ENCODE measurements around the gene MITF.
A peak's percentile ranks its signal among the peaks of the same experiment; 100 is the strongest.

The MITF gene

DNA sequence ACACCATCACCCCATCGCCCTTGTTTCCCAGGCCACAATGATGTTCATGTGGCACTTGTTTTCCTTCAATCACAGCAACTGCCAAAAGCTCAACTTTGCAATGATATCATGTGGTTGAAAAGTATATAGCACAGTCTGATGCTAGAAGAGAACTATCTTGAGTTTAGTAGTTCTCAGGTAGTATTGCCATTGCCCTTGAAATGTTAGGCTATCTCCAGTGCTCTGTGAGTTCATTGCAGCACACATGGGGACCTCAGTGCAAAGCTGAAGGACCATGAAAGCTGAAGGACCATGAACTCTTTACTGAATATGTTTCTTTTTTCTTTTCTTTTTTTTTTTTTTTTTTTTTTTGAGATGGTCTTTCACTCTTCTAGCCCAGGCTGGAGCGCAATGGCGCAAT is 224.4 kb downstream of the MITF start:
- Histone ChIP-seq H3K4me3 (ENCODE audit: insufficient read depth in 1 of 2, low read depth in 1 of 2, low read length in 2 of 2) (no peak overlapping the region), H3K27ac (ENCODE audit: low read length, poor library complexity, severe bottlenecking) (no peak overlapping the region), H3K79me1 (replicated peaks; ENCODE audit: low read length, poor library complexity, severe bottlenecking) (peaks cover 24% of the 10 kb centered on the region), H3K4me1 (ENCODE audit: control insufficient read depth, insufficient read depth, low read depth, low read length) (no peaks in the 10 kb centered on the region), H3K9ac (ENCODE audit: low read length) (no peak overlapping the region), H3K4me2 (ENCODE audit: low read length, poor library complexity, severe bottlenecking) (no peak overlapping the region), H3K27me3 (ENCODE audit: control insufficient read depth in 1 of 2, insufficient read depth in 1 of 2, low read length in 2 of 2) (no peaks in the 10 kb centered on the region), H2AK5ac (ENCODE audit: low read length, severe bottlenecking) (no peak overlapping the region), H2BK15ac (ENCODE audit: low read depth, poor library complexity, severe bottlenecking) (no peak overlapping the region), H3K36me3 (ENCODE audit: control insufficient read depth in 1 of 2, insufficient read depth in 2 of 2, low read depth in 1 of 2, low read length in 2 of 2) (peaks cover 20 to 45% of the 10 kb centered on the region in 2 experiments), H3K9me3 (ENCODE audit: control insufficient read depth, low read length) (no peaks in the 10 kb centered on the region), H2AFZ (ENCODE audit: low read depth, low read length) (no peak overlapping the region), H2BK120ac (ENCODE audit: low read depth, low read length) (no peak overlapping the region), H3K18ac (ENCODE audit: low read depth in 1 of 2, low read length in 2 of 2) (no peak overlapping the region), H2BK5ac (ENCODE audit: low read depth, low read length, poor library complexity, severe bottlenecking) (no peak overlapping the region), H3K23ac (ENCODE audit: low read length in 2 of 2) (no peak overlapping the region), H2BK12ac (ENCODE audit: low read length in 2 of 2) (no peak overlapping the region), H3K4ac (ENCODE audit: low read depth in 1 of 2, low read length in 2 of 2) (no peak overlapping the region), H4K8ac (ENCODE audit: low read length) (no peak overlapping the region), H4K91ac (ENCODE audit: low read length) (no peak overlapping the region), H3K14ac (ENCODE audit: low read length in 2 of 2) (no peak overlapping the region)
- WGBS: 100% methylated on average over 3 of the region's 3 CpGs
- DNase-seq: no peak

DNA sequence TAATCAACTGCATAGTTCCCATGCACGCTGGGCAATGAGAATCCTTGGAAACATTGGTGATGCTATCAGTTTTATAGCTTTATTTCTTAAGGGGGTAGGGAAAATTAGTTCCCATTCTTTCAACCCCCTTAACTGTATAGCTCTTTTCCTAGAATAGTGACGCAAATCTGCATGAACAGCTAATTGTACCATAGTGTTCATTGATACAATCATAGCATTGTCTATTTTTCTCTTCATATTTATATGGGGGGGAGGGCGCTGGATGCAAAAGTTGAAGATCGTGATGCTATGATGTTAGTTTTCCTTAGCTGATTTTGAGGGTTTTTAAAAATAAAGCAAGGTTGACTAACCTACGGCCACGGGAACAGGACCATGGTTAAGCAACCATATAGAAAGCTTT is 227.9 kb downstream of the MITF start:
- H3K9ac ChIP-seq (ENCODE audit: low read length): no peak overlapping the region
- no peak overlapping the region for H3K18ac ChIP-seq (ENCODE audit: low read depth in 1 of 2, low read length in 2 of 2)
- no peak overlapping the region for H2BK15ac ChIP-seq (ENCODE audit: low read depth, poor library complexity, severe bottlenecking)
- H3K4me3 ChIP-seq (ENCODE audit: insufficient read depth in 1 of 2, low read depth in 1 of 2, low read length in 2 of 2): no peak overlapping the region
- H3K27ac ChIP-seq (ENCODE audit: low read length, poor library complexity, severe bottlenecking): no peak overlapping the region
- no peak overlapping the region for H3K23ac ChIP-seq (ENCODE audit: low read length in 2 of 2)
- no peak overlapping the region for H4K91ac ChIP-seq (ENCODE audit: low read length)
- H2BK12ac ChIP-seq (ENCODE audit: low read length in 2 of 2): no peak overlapping the region
- no peak overlapping the region for H3K4me2 ChIP-seq (ENCODE audit: low read length, poor library complexity, severe bottlenecking)
- peaks cover 17% of the 10 kb centered on the region for H3K79me1 ChIP-seq (replicated peaks; ENCODE audit: low read length, poor library complexity, severe bottlenecking)
- no peak for DNase-seq
- H3K27me3 ChIP-seq (ENCODE audit: control insufficient read depth in 1 of 2, insufficient read depth in 1 of 2, low read length in 2 of 2): no peaks in the 10 kb centered on the region
- H2BK120ac ChIP-seq (ENCODE audit: low read depth, low read length): no peak overlapping the region
- no peak overlapping the region for H2AK5ac ChIP-seq (ENCODE audit: low read length, severe bottlenecking)
- WGBS: 91% methylated on average over 4 of the region's 6 CpGs
- no peak overlapping the region for H2AFZ ChIP-seq (ENCODE audit: low read depth, low read length)
- H2BK5ac ChIP-seq (ENCODE audit: low read depth, low read length, poor library complexity, severe bottlenecking): no peak overlapping the region
- no peak overlapping the region for H3K4ac ChIP-seq (ENCODE audit: low read depth in 1 of 2, low read length in 2 of 2)
- H3K36me3 ChIP-seq (ENCODE audit: control insufficient read depth in 1 of 2, insufficient read depth in 2 of 2, low read depth in 1 of 2, low read length in 2 of 2): peaks cover 6 to 26% of the 10 kb centered on the region in 2 experiments
- no peak overlapping the region for H3K14ac ChIP-seq (ENCODE audit: low read length in 2 of 2)
- H3K9me3 ChIP-seq (ENCODE audit: control insufficient read depth, low read length): no peaks in the 10 kb centered on the region
- H4K8ac ChIP-seq (ENCODE audit: low read length): no peak overlapping the region
- H3K4me1 ChIP-seq (ENCODE audit: control insufficient read depth, insufficient read depth, low read depth, low read length): no peaks in the 10 kb centered on the region

DNA sequence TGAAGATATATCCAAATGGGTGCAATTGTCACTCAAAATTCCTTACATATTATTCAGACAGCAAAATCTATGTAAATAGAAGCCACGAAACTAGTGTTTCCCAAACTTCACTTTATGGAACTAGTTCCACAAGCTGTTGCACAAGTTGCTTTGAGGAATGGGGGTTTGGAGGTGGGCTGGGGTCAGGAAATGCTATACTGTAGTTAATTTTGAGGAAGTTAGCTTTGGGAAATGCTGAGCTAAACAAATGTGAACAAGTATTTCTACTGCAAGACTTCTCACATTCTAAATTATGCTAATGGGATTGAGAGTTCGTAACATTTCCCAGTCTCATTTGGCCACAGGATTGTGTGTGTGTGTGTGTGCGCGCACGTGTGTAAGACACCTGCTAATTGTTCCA is 231.6 kb downstream of the MITF start:
- H2BK12ac ChIP-seq (ENCODE audit: low read length in 2 of 2): no peak overlapping the region
- no peak overlapping the region for H3K9ac ChIP-seq (ENCODE audit: low read length)
- no peak overlapping the region for H3K23ac ChIP-seq (ENCODE audit: low read length in 2 of 2)
- H4K8ac ChIP-seq (ENCODE audit: low read length): no peak overlapping the region
- no peak overlapping the region for H2AFZ ChIP-seq (ENCODE audit: low read depth, low read length)
- no peak overlapping the region for H2AK5ac ChIP-seq (ENCODE audit: low read length, severe bottlenecking)
- H3K18ac ChIP-seq (ENCODE audit: low read depth in 1 of 2, low read length in 2 of 2): no peak overlapping the region
- H2BK120ac ChIP-seq (ENCODE audit: low read depth, low read length): no peak overlapping the region
- no peak overlapping the region for H3K14ac ChIP-seq (ENCODE audit: low read length in 2 of 2)
- no peak for DNase-seq
- H3K36me3 ChIP-seq (ENCODE audit: control insufficient read depth in 1 of 2, insufficient read depth in 2 of 2, low read depth in 1 of 2, low read length in 2 of 2): peaks cover 0 to 2% of the 10 kb centered on the region in 2 experiments
- no peak overlapping the region for H3K4me3 ChIP-seq (ENCODE audit: insufficient read depth in 1 of 2, low read depth in 1 of 2, low read length in 2 of 2)
- H4K91ac ChIP-seq (ENCODE audit: low read length): no peak overlapping the region
- peaks cover 3% of the 10 kb centered on the region for H3K79me1 ChIP-seq (replicated peaks; ENCODE audit: low read length, poor library complexity, severe bottlenecking)
- H3K27ac ChIP-seq (ENCODE audit: low read length, poor library complexity, severe bottlenecking): no peak overlapping the region
- no peak overlapping the region for H3K4me2 ChIP-seq (ENCODE audit: low read length, poor library complexity, severe bottlenecking)
- WGBS: 83% methylated on average over 3 of the region's 5 CpGs
- H2BK15ac ChIP-seq (ENCODE audit: low read depth, poor library complexity, severe bottlenecking): no peak overlapping the region
- H3K4ac ChIP-seq (ENCODE audit: low read depth in 1 of 2, low read length in 2 of 2): no peak overlapping the region
- H3K27me3 ChIP-seq (ENCODE audit: control insufficient read depth in 1 of 2, insufficient read depth in 1 of 2, low read length in 2 of 2): no peaks in the 10 kb centered on the region
- no peak overlapping the region for H2BK5ac ChIP-seq (ENCODE audit: low read depth, low read length, poor library complexity, severe bottlenecking)
- H3K4me1 ChIP-seq (ENCODE audit: control insufficient read depth, insufficient read depth, low read depth, low read length): no peaks in the 10 kb centered on the region
- no peaks in the 10 kb centered on the region for H3K9me3 ChIP-seq (ENCODE audit: control insufficient read depth, low read length)

DNA sequence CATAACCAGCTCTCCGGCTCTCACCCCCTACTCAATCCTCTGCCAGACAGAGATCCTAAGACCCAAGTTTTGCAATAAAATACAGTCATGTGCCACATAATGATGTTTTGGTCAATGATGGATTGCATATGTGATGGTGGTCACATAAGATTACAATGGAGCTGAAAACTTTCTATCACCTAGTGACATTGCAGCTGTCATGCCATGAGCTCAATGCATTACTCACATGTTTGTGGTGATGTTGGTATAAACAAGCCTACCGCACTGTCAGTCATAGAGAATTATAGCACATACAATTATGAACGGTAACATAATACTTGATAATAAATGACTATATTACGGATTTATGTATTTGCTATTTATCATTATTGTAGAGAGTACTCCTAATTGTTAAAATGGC is 233.4 kb downstream of the MITF start:
- 80% methylated on average over 1 of the region's 4 CpGs for WGBS

More for the DNA sequence above, 233.4 kb downstream of the MITF start:
- DNase-seq: peak; percentile 9
- H3K36me3 ChIP-seq (ENCODE audit: control insufficient read depth in 1 of 2, insufficient read depth in 2 of 2, low read depth in 1 of 2, low read length in 2 of 2): peaks cover 0 to 2% of the 10 kb centered on the region in 2 experiments
- H3K79me1 ChIP-seq (replicated peaks; ENCODE audit: low read length, poor library complexity, severe bottlenecking): no peaks in the 10 kb centered on the region
- no peak overlapping the region for H2BK5ac ChIP-seq (ENCODE audit: low read depth, low read length, poor library complexity, severe bottlenecking)
- no peak overlapping the region for H3K27ac ChIP-seq (ENCODE audit: low read length, poor library complexity, severe bottlenecking)
- H2AFZ ChIP-seq (ENCODE audit: low read depth, low read length): no peak overlapping the region
- H3K27me3 ChIP-seq (ENCODE audit: control insufficient read depth in 1 of 2, insufficient read depth in 1 of 2, low read length in 2 of 2): no peaks in the 10 kb centered on the region
- H2AK5ac ChIP-seq (ENCODE audit: low read length, severe bottlenecking): no peak overlapping the region
- H3K4me3 ChIP-seq (ENCODE audit: insufficient read depth in 1 of 2, low read depth in 1 of 2, low read length in 2 of 2): no peak overlapping the region
- no peak overlapping the region for H3K14ac ChIP-seq (ENCODE audit: low read length in 2 of 2)
- H2BK15ac ChIP-seq (ENCODE audit: low read depth, poor library complexity, severe bottlenecking): no peak overlapping the region
- no peak overlapping the region for H3K9ac ChIP-seq (ENCODE audit: low read length)
- no peak overlapping the region for H3K4ac ChIP-seq (ENCODE audit: low read depth in 1 of 2, low read length in 2 of 2)
- no peaks in the 10 kb centered on the region for H3K4me1 ChIP-seq (ENCODE audit: control insufficient read depth, insufficient read depth, low read depth, low read length)
- no peak overlapping the region for H4K8ac ChIP-seq (ENCODE audit: low read length)
- no peak overlapping the region for H2BK120ac ChIP-seq (ENCODE audit: low read depth, low read length)
- H2BK12ac ChIP-seq (ENCODE audit: low read length in 2 of 2): no peak overlapping the region
- H3K18ac ChIP-seq (ENCODE audit: low read depth in 1 of 2, low read length in 2 of 2): no peak overlapping the region
- no peak overlapping the region for H3K4me2 ChIP-seq (ENCODE audit: low read length, poor library complexity, severe bottlenecking)
- H3K23ac ChIP-seq (ENCODE audit: low read length in 2 of 2): no peak overlapping the region
- no peak overlapping the region for H4K91ac ChIP-seq (ENCODE audit: low read length)
- peaks cover 5% of the 10 kb centered on the region for H3K9me3 ChIP-seq (ENCODE audit: control insufficient read depth, low read length)
